GM13976 (cell line): ENCODE data around the gene UGT1A4.
A peak's percentile ranks its signal among the peaks of the same experiment; 100 is the strongest.

ENCODE experiments used
- DNase-seq: peaks from one replicate; pipeline ENCODE4 v3.0.0; 2012; ENCODE audit warnings: low spot score
- CTCF ChIP-seq: IDR thresholded peaks from 2 replicates; pipeline ENCODE4 v1.5.1; 2012; ENCODE audit warnings: borderline replicate concordance, mild to moderate bottlenecking; ENCODE audit not compliant: insufficient read depth; ENCODE audit errors: extremely low read depth, missing control alignments, control extremely low read depth
- in situ Hi-C: fragments of 300-500 bp; cut with MboI; formaldehyde crosslinking; loops from one replicate; pipeline ENCODE4 v1.12.0; 2022; ENCODE audit warnings: low sequenced_read_pairs, mixed read lengths, inconsistent platforms; ENCODE audit not compliant: unreplicated experiment

Gene UGT1A4

GRCh38 chr2:233706720-233707119 lies 11.8 kb upstream of the UGT1A4 start:
- in situ Hi-C loops = loop anchor here (25.0 kb wide), 2 partner anchors 244 to 419 kb away; no protein-coding TSS in a partner anchor
- TF ChIP-seq CTCF = no peak
- DNase-seq = no peak

GRCh38 chr2:233707940-233708644 lies 10.4 kb upstream of the UGT1A4 start:
- in situ Hi-C loops = loop anchor here (25.0 kb wide), 2 partner anchors 246 to 421 kb away; no protein-coding TSS in a partner anchor
- no peak for DNase-seq

GRCh38 chr2:233708942-233709341 lies 9.6 kb upstream of the UGT1A4 start:
- DNase-seq = no peak
- in situ Hi-C loops = loop anchor here (25.0 kb wide), 2 partner anchors 247 to 422 kb away; no protein-coding TSS in a partner anchor
- TF ChIP-seq CTCF = no peak

More at GRCh38 chr2:233707940-233708644, 10.4 kb upstream of the UGT1A4 start:
- no peak for TF ChIP-seq CTCF

- peak; percentile 64 for DNase-seq
- TF ChIP-seq CTCF = peak; percentile 86
- in situ Hi-C loops = loop anchor here (25.0 kb wide), 2 partner anchors 249 to 424 kb away; no protein-coding TSS in a partner anchor
Observed at GRCh38 chr2:233711312-233712008, 7.1 kb upstream of the UGT1A4 start.

- in situ Hi-C loops = loop anchor here (25.0 kb wide), 2 partner anchors 250 to 425 kb away; no protein-coding TSS in a partner anchor
- no peak for DNase-seq
- no peak for TF ChIP-seq CTCF
Observed at GRCh38 chr2:233712611-233713261, 5.8 kb upstream of the UGT1A4 start, which contains the start of gene UGT1A5. Gene UGT1A5, plus strand, starts transcription at chr2:233712907. Its CDS starts 85 bp downstream, at chr2:233712992.

GRCh38 chr2:233713262-233713615 lies 5.3 kb upstream of the UGT1A4 start:
- no peak for DNase-seq
- no peak for TF ChIP-seq CTCF
- in situ Hi-C loops = loop anchor here (25.0 kb wide), 2 partner anchors 251 to 426 kb away; no protein-coding TSS in a partner anchor
